HepG2 (cell line): Measurements from ENCODE around the gene ARL4D. TPM values are rescaled to one million over a fixed set of nuclear protein-coding genes. Genes with fewer than 3 reads are reported as not detected.

Source experiments
- ARID5B ChIP-seq: IDR thresholded peaks from 2 replicates; pipeline ENCODE4 v1.4.0; 2020; ENCODE audit warnings: mild to moderate bottlenecking, missing genetic modification reagents
- ATF7-NPFF ChIP-seq: sonication (generic); formaldehyde crosslinking; IDR thresholded peaks from 2 replicates; pipeline ENCODE4 v1.8.1; 2023; ENCODE audit warnings: mild to moderate bottlenecking, low read depth, missing genetic modification reagents, moderate library complexity
- CAMTA2 ChIP-seq: sonication (generic); formaldehyde crosslinking; IDR thresholded peaks from 2 replicates; pipeline ENCODE4 v1.4.0; 2020; ENCODE audit warnings: mild to moderate bottlenecking, missing genetic modification reagents, borderline replicate concordance
- EZH2 ChIP-seq: conservative IDR thresholded peaks from 2 replicates; pipeline ENCODE4 v1.6.1; 2012; ENCODE audit warnings: mild to moderate bottlenecking, low read depth, low read length, moderate library complexity
- HNF4A ChIP-seq: sonication (generic); formaldehyde crosslinking; IDR thresholded peaks from 2 replicates; pipeline ENCODE4 v1.4.0; 2020; ENCODE audit warnings: missing genetic modification reagents
- ISL2 ChIP-seq: sonication (generic); formaldehyde crosslinking; IDR thresholded peaks from 2 replicates; pipeline ENCODE4 v1.5.0; 2020; ENCODE audit warnings: missing genetic modification reagents
- KLF12 ChIP-seq: sonication (generic); formaldehyde crosslinking; IDR thresholded peaks from 2 replicates; pipeline ENCODE4 v1.4.0; 2020; ENCODE audit warnings: missing genetic modification reagents, borderline replicate concordance
- MAFG ChIP-seq: sonication (generic); formaldehyde crosslinking; IDR thresholded peaks from 2 replicates; pipeline ENCODE4 v1.5.1; 2020; ENCODE audit warnings: mild to moderate bottlenecking, missing genetic modification reagents
- MIXL1 ChIP-seq: IDR thresholded peaks from 2 replicates; pipeline ENCODE4 v1.6.1; 2016
- PHF8 ChIP-seq: sonication (generic); formaldehyde crosslinking; IDR thresholded peaks from 2 replicates; pipeline ENCODE4 v1.5.0; 2020; ENCODE audit warnings: missing genetic modification reagents
- RBM22 ChIP-seq: fragments of 200-400 bp; formaldehyde crosslinking; optimal IDR thresholded peaks from 2 replicates; pipeline ENCODE3; 2017; ENCODE audit warnings: mild to moderate bottlenecking, low read length, moderate library complexity
- RCOR2 ChIP-seq: IDR thresholded peaks from 2 replicates; pipeline ENCODE4 v1.6.1; 2016; ENCODE audit warnings: missing biosample characterization, missing genetic modification reagents
- SAP130 ChIP-seq: IDR thresholded peaks from 2 replicates; pipeline ENCODE4 v1.6.1; 2016; ENCODE audit warnings: low read depth
- TMF1 ChIP-seq: sonication (generic); formaldehyde crosslinking; IDR thresholded peaks from 2 replicates; pipeline ENCODE4 v1.8.1; 2022; ENCODE audit warnings: low read depth, missing genetic modification reagents
- ZMAT3 ChIP-seq: sonication (generic); formaldehyde crosslinking; conservative IDR thresholded peaks from 2 replicates; pipeline ENCODE4 v1.7.0; 2021; ENCODE audit warnings: missing genetic modification reagents
- ZNF24 ChIP-seq: fragments of 450-650 bp; IDR thresholded peaks from 2 replicates; pipeline ENCODE4 v1.6.1; 2017; ENCODE audit warnings: antibody characterized with exemption, mild to moderate bottlenecking
- ZNF333 ChIP-seq: sonication (generic); formaldehyde crosslinking; IDR thresholded peaks from 2 replicates; pipeline ENCODE4 v1.4.0; 2020; ENCODE audit warnings: mild to moderate bottlenecking, missing genetic modification reagents, borderline replicate concordance
- ZNF563 ChIP-seq: sonication (generic); formaldehyde crosslinking; IDR thresholded peaks from 2 replicates; pipeline ENCODE4 v1.8.0; 2022; ENCODE audit warnings: mild to moderate bottlenecking, moderate library complexity, missing genetic modification reagents
- ZNF614 ChIP-seq: IDR thresholded peaks from 2 replicates; pipeline ENCODE4 v1.6.1; 2018; ENCODE audit warnings: missing biosample characterization, missing genetic modification reagents, inconsistent platforms, borderline replicate concordance
- ZNF7 ChIP-seq: IDR thresholded peaks from 2 replicates; pipeline ENCODE4 v1.6.1; 2016; ENCODE audit warnings: missing biosample characterization, missing genetic modification reagents
- ZNF766 ChIP-seq: sonication (generic); formaldehyde crosslinking; IDR thresholded peaks from 2 replicates; pipeline ENCODE4 v1.5.0; 2020; ENCODE audit warnings: missing genetic modification reagents, borderline replicate concordance
- ZSCAN21 ChIP-seq: sonication (generic); formaldehyde crosslinking; IDR thresholded peaks from 2 replicates; pipeline ENCODE4 v1.8.0; 2022; ENCODE audit warnings: mild to moderate bottlenecking, missing genetic modification reagents, moderate library complexity, borderline replicate concordance
- ZZZ3 ChIP-seq: sonication (generic); formaldehyde crosslinking; IDR thresholded peaks from 2 replicates; pipeline ENCODE4 v1.4.0; 2020; ENCODE audit warnings: missing genetic modification reagents, mild to moderate bottlenecking, borderline replicate concordance
- polyA plus RNA-seq, 8 experiments: library from polyadenylated mRNA; depleted of rRNA in 3 of 8; stranded (reverse) in 7 of 8; unstranded in 1 of 8; fragments of >200 nt; fragmentation: Illumina TruSeq in 4 of 8; extraction: Trizol in 4 of 8; gene quantifications; 2 replicates each; pipeline versions ENCODE4 v1.2.1 to v1.2.3, GENCODE V29; 2011 to 2016; ENCODE audit warnings: low read depth in 4 of 8, missing spikeins in 1 of 8, mixed read lengths in 1 of 8; ENCODE audit not compliant: insufficient read depth in 1 of 8
- total RNA-seq, 5 experiments: library from RNA; depleted of rRNA; stranded (reverse); fragments of >200 nt; fragmentation: Illumina TruSeq; extraction: Trizol; gene quantifications; 2 replicates each; pipeline ENCODE4 v1.2.3, GENCODE V29; 2016; ENCODE audit warnings: low read depth in 1 of 5
- TF ChIP-seq, protein P1 (sequence below), 2 experiments: sonication (generic) in 1 of 2; formaldehyde crosslinking in 1 of 2; IDR thresholded peaks; 2 replicates each; pipeline versions ENCODE4 v1.5.1 to v1.6.1; 2011 to 2020; ENCODE audit warnings: borderline replicate concordance in 1 of 2, low read depth in 1 of 2, low read length in 1 of 2, mild to moderate bottlenecking in 1 of 2, missing genetic modification reagents in 1 of 2, moderate library complexity in 1 of 2

ARL4D gene
- total and polyA plus RNA-seq, 2 of the 13 experiments (the other 11 are each of a cell fraction or from before 2014, with no cell fraction given), result 9.0 to 25.9 TPM

DNA sequence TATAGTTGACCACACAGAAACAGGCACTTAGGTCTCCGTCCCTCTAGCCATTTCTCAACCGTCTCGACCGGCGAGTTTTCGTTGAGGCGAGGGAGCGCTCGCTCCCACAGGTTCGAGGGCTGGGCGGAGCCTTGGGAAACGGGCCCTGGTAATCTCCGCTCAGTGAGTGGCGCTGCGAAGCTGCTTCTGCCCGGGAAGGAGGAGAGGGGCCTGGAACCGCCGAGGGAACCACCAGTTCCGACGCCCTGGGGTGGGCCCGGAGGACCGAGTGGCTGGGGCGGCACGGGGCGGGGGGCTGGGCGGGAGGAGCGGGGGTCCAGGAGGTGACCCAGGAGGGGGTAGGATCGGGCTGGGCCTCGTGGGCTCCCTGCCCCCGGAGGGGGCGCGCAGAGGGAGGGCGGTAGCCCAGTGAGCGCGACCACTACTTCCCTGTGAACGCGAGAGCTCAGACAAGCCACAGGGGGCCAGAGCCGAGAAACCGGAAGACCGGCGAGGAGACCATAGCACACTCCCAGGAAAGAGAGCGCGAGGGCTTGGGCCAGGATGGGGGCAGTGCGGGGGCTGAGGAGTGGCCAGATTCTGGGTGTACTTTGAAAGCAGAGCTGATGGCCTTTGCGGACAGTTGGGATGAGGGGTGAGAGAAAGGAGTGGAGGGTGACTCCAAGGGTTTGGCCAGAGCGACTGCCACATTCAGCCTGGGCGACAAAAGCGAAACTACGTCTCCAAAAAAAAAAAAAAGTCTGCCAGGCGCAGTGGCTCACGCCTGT lies 29.9 kb upstream of the ARL4D start (continued):
- TF ChIP-seq EZH2, result no peak
- peak; percentile 29; the same call in 1 of the 2 replicates for TF ChIP-seq ISL2 (CRISPR knock-in tag)
- peak; percentile 64 for TF ChIP-seq RBM22
- TF ChIP-seq KLF12 (CRISPR knock-in tag), result no peak
- no peak; the same call in 1 of the 2 replicates for TF ChIP-seq SAP130
- TF ChIP-seq ZMAT3 (CRISPR knock-in tag), result peak; percentile 75; the same call in 1 of the 2 replicates
- TF ChIP-seq ZNF7 (CRISPR knock-in tag), result no peak
- TF ChIP-seq CAMTA2, result no peak
- no peak for TF ChIP-seq MIXL1 (CRISPR knock-in tag)
- TF ChIP-seq ATF7-NPFF (CRISPR knock-in tag), result peak; percentile 39; the same call in 1 of the 2 replicates
- TF ChIP-seq ZNF24, result no peak
- TF ChIP-seq ZNF614 (CRISPR knock-in tag), result no peak
- peak; percentile 35; the same call in 1 of the 2 replicates for TF ChIP-seq PHF8 (CRISPR knock-in tag)
- TF ChIP-seq RCOR2, result no peak
- TF ChIP-seq MAFG (CRISPR knock-in tag), result no peak
- no peak for TF ChIP-seq ZNF766
- TF ChIP-seq ZNF333 (CRISPR knock-in tag), result 0 out of 2 replicates have a peak, but pooled peaks have one; percentile 31
- no peak for TF ChIP-seq ARID5B
- TF ChIP-seq ZSCAN21 (CRISPR knock-in tag), result peak; percentile 75; the same call in 1 of the 2 replicates
- TF ChIP-seq, protein P1, sequence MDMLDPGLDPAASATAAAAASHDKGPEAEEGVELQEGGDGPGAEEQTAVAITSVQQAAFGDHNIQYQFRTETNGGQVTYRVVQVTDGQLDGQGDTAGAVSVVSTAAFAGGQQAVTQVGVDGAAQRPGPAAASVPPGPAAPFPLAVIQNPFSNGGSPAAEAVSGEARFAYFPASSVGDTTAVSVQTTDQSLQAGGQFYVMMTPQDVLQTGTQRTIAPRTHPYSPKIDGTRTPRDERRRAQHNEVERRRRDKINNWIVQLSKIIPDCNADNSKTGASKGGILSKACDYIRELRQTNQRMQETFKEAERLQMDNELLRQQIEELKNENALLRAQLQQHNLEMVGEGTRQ (IDR thresholded peaks at IDR 0.05; ENCODE audit: low read depth, low read length), result no peak
- TF ChIP-seq, protein P1 (CRISPR knock-in tag; IDR thresholded peaks at IDR 0.05; ENCODE audit: borderline replicate concordance), result no peak
- TF ChIP-seq ZNF563 (CRISPR knock-in tag), result peak; percentile 83; the same call in 1 of the 2 replicates
- no peak for TF ChIP-seq HNF4A (CRISPR knock-in tag)
- TF ChIP-seq TMF1 (CRISPR knock-in tag), result peak; percentile 55; the same call in 1 of the 2 replicates
- no peak; the same call in 1 of the 2 replicates for TF ChIP-seq ZZZ3 (CRISPR knock-in tag)
